GM12878 (cell line): Measurements from ENCODE around the gene NFASC. TPM values are rescaled to one million over a fixed set of nuclear protein-coding genes. Genes with fewer than 3 reads are reported as not detected.

Experiments used
- ATAC-seq: fragments of 200-7000 bp; cut with Tn5 transposase; 3 replicates; pipeline ENCODE4 v1.9.1; 2020; ENCODE audit warnings: mild to moderate bottlenecking, moderate library complexity
- BruUV-seq: library from RNA; stranded (reverse); fragments of 400-500 nt; replicated peaks from 2 replicates; lab custom pipeline; 2021; lab: Mats Ljungman, UMichigan
- CTCF ChIA-PET: fragments of 300-600 bp; sonication (Branson Sonifier 250); formaldehyde crosslinking; extraction: SDS; loops from one replicate; lab custom pipeline; 2021; ENCODE audit warnings: inconsistent platforms; lab: Yijun Ruan, JAX
- POLR2A ChIA-PET: fragments of 350-600 bp; formaldehyde crosslinking; extraction: SDS; loops from one replicate; lab custom pipeline; 2021; ENCODE audit warnings: inconsistent platforms; lab: Charles Lee
- RAD21 ChIA-PET: fragments of 300-600 bp; sonication (Branson Sonifier 250); formaldehyde crosslinking; loops from one replicate; lab custom pipeline; 2023; ENCODE audit warnings: antibody characterized with exemption; ENCODE audit not compliant: unreplicated experiment; lab: Charles Lee
- SMC1A ChIA-PET: fragments of 300-600 bp; sonication (Branson Sonifier 250); formaldehyde crosslinking; loops from one replicate; lab custom pipeline; 2023; ENCODE audit not compliant: unreplicated experiment, uncharacterized antibody; lab: Charles Lee
- DNase-seq: peaks from one replicate; pipeline ENCODE4 v3.0.0-alpha.2; 2011; ENCODE audit warnings: low read depth, low spot score
- FAIRE-seq: peaks from 3 replicates; lab custom pipeline; 2011; peaks lifted over from hg19 to GRCh38; lab: Jason Lieb, UNC
- H2AFZ ChIP-seq: 2 replicates; pipeline ENCODE4 v1.6.0; 2011; ENCODE audit warnings: low read depth, low read length, control low read depth; ENCODE audit not compliant: control insufficient read depth
- H3K27ac ChIP-seq: 2 replicates; pipeline ENCODE4 v1.5.1; 2011; ENCODE audit warnings: control low read depth; ENCODE audit not compliant: control insufficient read depth, insufficient read depth
- H3K27me3 ChIP-seq, 2 experiments: replicated peaks in 1 of 2; 2 replicates each; pipeline versions ENCODE4 v1.6.0 to v1.6.1; 2011; ENCODE audit warnings: low read length in 1 of 2; ENCODE audit not compliant: control insufficient read depth in 2 of 2, insufficient read depth in 2 of 2
- H3K36me3 ChIP-seq, 2 experiments: 2 replicates each; pipeline ENCODE4 v1.5.1; 2011; ENCODE audit warnings: low read length in 1 of 2; ENCODE audit not compliant: control insufficient read depth in 2 of 2, insufficient read depth in 2 of 2
- H3K4me1 ChIP-seq: 2 replicates; pipeline ENCODE4 v1.6.1; 2011; ENCODE audit warnings: mild to moderate bottlenecking, low read length, moderate library complexity, mixed read lengths; ENCODE audit not compliant: control insufficient read depth, insufficient read depth
- H3K4me2 ChIP-seq: 2 replicates; pipeline ENCODE4 v1.6.0; 2011; ENCODE audit warnings: control low read depth; ENCODE audit not compliant: control insufficient read depth, insufficient read depth
- H3K4me3 ChIP-seq: fragments of 200-600 bp; sonication (generic); 2 replicates; pipeline ENCODE4 v1.5.1; 2016
- H3K79me2 ChIP-seq: 2 replicates; pipeline ENCODE4 v1.6.0; 2011; ENCODE audit warnings: low read length; ENCODE audit not compliant: control insufficient read depth, insufficient read depth
- H3K9ac ChIP-seq: 2 replicates; pipeline ENCODE4 v1.8.0; 2011; ENCODE audit warnings: low read length, control low read depth, mixed read lengths; ENCODE audit not compliant: control insufficient read depth, insufficient read depth
- H3K9me3 ChIP-seq: replicated peaks from 3 replicates; pipeline ENCODE4 v1.5.1; 2011; ENCODE audit warnings: mild to moderate bottlenecking, low read length; ENCODE audit not compliant: control insufficient read depth, insufficient read depth
- H4K20me1 ChIP-seq: 2 replicates; pipeline ENCODE4 v1.6.0; 2011; ENCODE audit not compliant: control insufficient read depth, insufficient read depth
- BRCA1 ChIP-seq: IDR thresholded peaks from 2 replicates; pipeline ENCODE4 v1.6.1; 2011; ENCODE audit warnings: low read depth, low read length, improper control_type of control experiment
- CREB1 ChIP-seq: IDR thresholded peaks from 2 replicates; pipeline ENCODE4 v1.6.1; 2012; ENCODE audit warnings: low read depth, mild to moderate bottlenecking, inconsistent platforms
- JUND ChIP-seq: IDR thresholded peaks from 2 replicates; pipeline ENCODE4 v1.6.1; 2012; ENCODE audit warnings: low read depth, mild to moderate bottlenecking, low read length, improper control_type of control experiment, moderate library complexity
- POLR2AphosphoS5 ChIP-seq: IDR thresholded peaks from 2 replicates; pipeline ENCODE4 v1.6.1; 2011; ENCODE audit warnings: mild to moderate bottlenecking, low read length, inconsistent platforms
- SMARCA5 ChIP-seq: fragments of 450-650 bp; IDR thresholded peaks from 2 replicates; pipeline ENCODE4 v1.6.1; 2017; ENCODE audit warnings: mild to moderate bottlenecking
- ZNF207 ChIP-seq: fragments of 450-650 bp; IDR thresholded peaks from 2 replicates; pipeline ENCODE4 v1.6.1; 2014; ENCODE audit warnings: antibody characterized with exemption, mild to moderate bottlenecking, borderline replicate concordance
- WGBS: methylation state at CpG from one replicate; pipeline ENCODE4 v1.1.6; 2016; ENCODE audit warnings: low lambda C conversion rate; ENCODE audit not compliant: insufficient replicate concordance, insufficient coverage; ENCODE audit errors: missing lambda C conversion rate; 5-methylcytosine and 5-hydroxymethylcytosine counted together
- in situ Hi-C: fragments of 300-500 bp; cut with MboI; formaldehyde crosslinking; loops from 9 replicates; pipeline ENCODE4 v1.14.3; 2018; ENCODE audit warnings: mixed read lengths
- intact Hi-C: fragments of 100-400 bp; cut with micrococcal nuclease; formaldehyde crosslinking; loops from one replicate; pipeline ENCODE4 v1.14.2; 2022; ENCODE audit not compliant: unreplicated experiment
- polyA plus RNA-seq, 11 experiments: library from polyadenylated mRNA; depleted of rRNA in 4 of 11; unstranded in 6 of 11; stranded (reverse) in 5 of 11; fragments of >200 nt; fragmentation: Nextera tagmentation in 4 of 11; fragmentation: Illumina TruSeq in 1 of 11; extraction: Ambion mirVana in 4 of 11; extraction: Trizol in 1 of 11; gene quantifications; 1 replicate in 1 of 11; 2 replicates in 10 of 11; pipeline versions ENCODE4 v1.2.1 to v1.2.3, GENCODE V29; 2011 to 2016; ENCODE audit warnings: inconsistent platforms in 2 of 11, missing spikeins in 2 of 11, low read depth in 1 of 11
- total RNA-seq, 4 experiments: library from RNA; depleted of rRNA in 3 of 4; stranded (reverse); fragments of >200 nt in 3 of 4; fragmentation: Illumina TruSeq in 1 of 4; extraction: Trizol in 1 of 4; gene quantifications; 2 replicates each; pipeline versions ENCODE4 v1.2.1 to v1.2.3, GENCODE V29; 2013 to 2021
- TF ChIP-seq, protein P1 (sequence below): IDR thresholded peaks from 2 replicates; pipeline ENCODE4 v1.6.1; 2011; ENCODE audit warnings: borderline replicate concordance, low read depth, mild to moderate bottlenecking, moderate library complexity, low read length; ENCODE audit not compliant: insufficient read depth, poor library complexity, severe bottlenecking
- TF ChIP-seq, protein P2 (sequence below): fragments of 450-650 bp; IDR thresholded peaks from 2 replicates; pipeline ENCODE4 v1.6.1; 2017; ENCODE audit warnings: mild to moderate bottlenecking, moderate library complexity
- TF ChIP-seq, protein P3 (sequence below): IDR thresholded peaks from 2 replicates; pipeline ENCODE4 v1.6.1; 2011; ENCODE audit warnings: low read depth, low read length, improper control_type of control experiment, borderline replicate concordance

Gene NFASC
- total and polyA plus RNA-seq, 10 of the 15 experiments (the other 5 are each of a cell fraction or from before 2014, with no cell fraction given), result 0.04 to 0.31 (median 0.12) TPM; not detected in 4

DNA sequence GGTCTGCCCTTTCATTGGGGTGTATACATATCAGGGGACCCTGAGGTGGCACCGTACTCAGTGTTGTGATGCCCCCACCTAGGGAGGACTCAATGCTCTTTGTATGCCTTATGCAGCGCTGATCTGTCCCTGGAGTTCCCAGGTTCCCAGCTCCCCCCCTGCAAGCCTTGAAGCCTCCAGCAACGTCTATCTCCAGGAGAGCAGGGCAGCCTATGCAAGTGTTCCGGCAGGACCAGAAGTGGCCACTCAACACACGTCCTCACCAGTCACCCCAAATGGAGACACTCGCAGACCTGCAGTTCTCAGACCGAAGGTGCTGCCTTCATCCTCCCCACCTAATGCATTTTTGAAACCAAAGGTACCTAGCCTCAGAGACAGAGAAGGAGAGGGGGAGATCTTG, 147.1 kb downstream of the NFASC start:
- CTCF ChIA-PET, result no interaction called here
- Histone ChIP-seq H3K9me3 (no peaks in the 10 kb centered on the region), H3K4me1 (no peaks in the 10 kb centered on the region), H2AFZ (no peak overlapping the region), H3K9ac (no peak overlapping the region), H3K27ac (no peak overlapping the region), H4K20me1 (no peaks in the 10 kb centered on the region), H3K4me2 (no peak overlapping the region), H3K79me2 (no peaks in the 10 kb centered on the region), H3K36me3 (no peaks in the 10 kb centered on the region), H3K27me3 (peaks cover 0 to 18% of the 10 kb centered on the region in 2 experiments; a peak in 3 of 4 replicates), H3K4me3 (no peak overlapping the region)
- BruUV-seq, result no TSS peak
- SMC1A ChIA-PET, result no interaction called here
- 23% methylated on average over 7 of the region's 7 CpGs for WGBS
- FAIRE-seq (no peak), ATAC-seq (no peak), DNase-seq (no peak)
- POLR2A ChIA-PET, result no interaction called here
- RAD21 ChIA-PET, result no interaction called here
- intact Hi-C loops (no loop called here), in situ Hi-C loops (no loop called here)
- TF ChIP-seq CREB1, result no peak
- TF ChIP-seq, protein P1, sequence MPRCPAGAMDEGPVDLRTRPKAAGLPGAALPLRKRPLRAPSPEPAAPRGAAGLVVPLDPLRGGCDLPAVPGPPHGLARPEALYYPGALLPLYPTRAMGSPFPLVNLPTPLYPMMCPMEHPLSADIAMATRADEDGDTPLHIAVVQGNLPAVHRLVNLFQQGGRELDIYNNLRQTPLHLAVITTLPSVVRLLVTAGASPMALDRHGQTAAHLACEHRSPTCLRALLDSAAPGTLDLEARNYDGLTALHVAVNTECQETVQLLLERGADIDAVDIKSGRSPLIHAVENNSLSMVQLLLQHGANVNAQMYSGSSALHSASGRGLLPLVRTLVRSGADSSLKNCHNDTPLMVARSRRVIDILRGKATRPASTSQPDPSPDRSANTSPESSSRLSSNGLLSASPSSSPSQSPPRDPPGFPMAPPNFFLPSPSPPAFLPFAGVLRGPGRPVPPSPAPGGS, result no peak
- TF ChIP-seq BRCA1, result no peak
- TF ChIP-seq SMARCA5, result no peak
- TF ChIP-seq JUND, result no peak
- TF ChIP-seq, protein P2, sequence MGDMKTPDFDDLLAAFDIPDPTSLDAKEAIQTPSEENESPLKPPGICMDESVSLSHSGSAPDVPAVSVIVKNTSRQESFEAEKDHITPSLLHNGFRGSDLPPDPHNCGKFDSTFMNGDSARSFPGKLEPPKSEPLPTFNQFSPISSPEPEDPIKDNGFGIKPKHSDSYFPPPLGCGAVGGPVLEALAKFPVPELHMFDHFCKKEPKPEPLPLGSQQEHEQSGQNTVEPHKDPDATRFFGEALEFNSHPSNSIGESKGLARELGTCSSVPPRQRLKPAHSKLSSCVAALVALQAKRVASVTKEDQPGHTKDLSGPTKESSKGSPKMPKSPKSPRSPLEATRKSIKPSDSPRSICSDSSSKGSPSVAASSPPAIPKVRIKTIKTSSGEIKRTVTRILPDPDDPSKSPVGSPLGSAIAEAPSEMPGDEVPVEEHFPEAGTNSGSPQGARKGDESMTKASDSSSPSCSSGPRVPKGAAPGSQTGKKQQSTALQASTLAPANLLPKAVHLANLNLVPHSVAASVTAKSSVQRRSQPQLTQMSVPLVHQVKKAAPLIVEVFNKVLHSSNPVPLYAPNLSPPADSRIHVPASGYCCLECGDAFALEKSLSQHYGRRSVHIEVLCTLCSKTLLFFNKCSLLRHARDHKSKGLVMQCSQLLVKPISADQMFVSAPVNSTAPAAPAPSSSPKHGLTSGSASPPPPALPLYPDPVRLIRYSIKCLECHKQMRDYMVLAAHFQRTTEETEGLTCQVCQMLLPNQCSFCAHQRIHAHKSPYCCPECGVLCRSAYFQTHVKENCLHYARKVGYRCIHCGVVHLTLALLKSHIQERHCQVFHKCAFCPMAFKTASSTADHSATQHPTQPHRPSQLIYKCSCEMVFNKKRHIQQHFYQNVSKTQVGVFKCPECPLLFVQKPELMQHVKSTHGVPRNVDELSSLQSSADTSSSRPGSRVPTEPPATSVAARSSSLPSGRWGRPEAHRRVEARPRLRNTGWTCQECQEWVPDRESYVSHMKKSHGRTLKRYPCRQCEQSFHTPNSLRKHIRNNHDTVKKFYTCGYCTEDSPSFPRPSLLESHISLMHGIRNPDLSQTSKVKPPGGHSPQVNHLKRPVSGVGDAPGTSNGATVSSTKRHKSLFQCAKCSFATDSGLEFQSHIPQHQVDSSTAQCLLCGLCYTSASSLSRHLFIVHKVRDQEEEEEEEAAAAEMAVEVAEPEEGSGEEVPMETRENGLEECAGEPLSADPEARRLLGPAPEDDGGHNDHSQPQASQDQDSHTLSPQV, result no peak
- no peak for TF ChIP-seq ZNF207
- TF ChIP-seq, protein P3, sequence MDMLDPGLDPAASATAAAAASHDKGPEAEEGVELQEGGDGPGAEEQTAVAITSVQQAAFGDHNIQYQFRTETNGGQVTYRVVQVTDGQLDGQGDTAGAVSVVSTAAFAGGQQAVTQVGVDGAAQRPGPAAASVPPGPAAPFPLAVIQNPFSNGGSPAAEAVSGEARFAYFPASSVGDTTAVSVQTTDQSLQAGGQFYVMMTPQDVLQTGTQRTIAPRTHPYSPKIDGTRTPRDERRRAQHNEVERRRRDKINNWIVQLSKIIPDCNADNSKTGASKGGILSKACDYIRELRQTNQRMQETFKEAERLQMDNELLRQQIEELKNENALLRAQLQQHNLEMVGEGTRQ, result no peak
- TF ChIP-seq POLR2AphosphoS5, result no peak
